ENCODE results near the gene FBXO3. TPM values are rescaled to one million over a fixed set of nuclear protein-coding genes. Genes with fewer than 3 reads are reported as not detected.

Gene FBXO3
- total and polyA plus RNA-seq, 2 of the 8 experiments (the other 6 are each of a cell fraction or from before 2014, with no cell fraction given): 15.9 to 25.7 TPM

DNA sequence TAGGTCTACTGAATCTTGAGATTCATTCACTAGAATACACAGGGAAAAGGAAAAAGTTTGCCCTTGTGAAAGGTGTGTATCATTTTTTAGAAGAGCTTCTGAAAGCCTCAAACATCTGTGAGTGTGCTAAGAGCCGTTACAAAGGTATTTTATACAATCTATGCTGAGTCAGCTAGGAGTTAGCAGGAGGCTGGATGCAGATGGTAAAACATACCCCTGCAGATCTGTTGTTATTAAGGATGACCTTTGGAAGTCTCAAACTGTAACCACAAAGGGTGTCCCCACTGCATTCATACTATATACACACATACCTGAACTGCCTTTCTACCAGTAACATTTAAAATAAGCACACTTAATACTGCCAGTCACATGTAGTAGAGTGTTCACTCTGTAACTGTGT is 65.3 kb downstream of the FBXO3 start:
- Histone ChIP-seq H3K4ac (replicated peaks; ENCODE audit: insufficient read length, low read depth, low read length) (no peak overlapping the region), H3K4me1 (replicated peaks in 1 of 4; ENCODE audit: control insufficient read depth in 3 of 4, insufficient read depth in 4 of 4, low read length in 3 of 4) (peaks cover 0 to 3% (median 0%) of the 10 kb centered on the region in 4 experiments; a peak in 2 of 7 replicates), H3K4me3 (ENCODE audit: extremely low read depth in 1 of 4, insufficient read depth in 2 of 4, low read depth in 3 of 4, low read length in 4 of 4) (no peak overlapping the region), H3K27me3 (replicated peaks in 1 of 4; ENCODE audit: control insufficient read depth in 3 of 4, extremely low read depth in 1 of 4, insufficient read depth in 3 of 4, low read length in 3 of 4) (no peaks in the 10 kb centered on the region), H4K91ac (replicated peaks; ENCODE audit: insufficient read length, low read length) (no peak overlapping the region), H2BK5ac (ENCODE audit: low read depth, low read length) (no peak overlapping the region), H2AFZ (ENCODE audit: low read length) (no peak overlapping the region), H3K27ac (ENCODE audit: low read depth, low read length) (no peak overlapping the region), H4K20me1 (replicated peaks in 1 of 2; ENCODE audit: control insufficient read depth in 1 of 2, insufficient read depth in 2 of 2, low read length in 2 of 2) (peaks cover 0 to 2% of the 10 kb centered on the region in 2 experiments), H3K9me3 (ENCODE audit: insufficient read depth in 2 of 2, low read depth in 1 of 2, low read length in 1 of 2) (no peaks in the 10 kb centered on the region), H3K79me1 (ENCODE audit: low read depth, low read length) (no peaks in the 10 kb centered on the region), H3K56ac (replicated peaks; ENCODE audit: insufficient read length, low read depth, low read length) (no peak overlapping the region), H2BK12ac (ENCODE audit: low read depth, low read length) (no peak overlapping the region), H2BK20ac (ENCODE audit: low read length) (no peak overlapping the region), H3K79me2 (ENCODE audit: control insufficient read depth in 1 of 2, insufficient read depth in 2 of 2, low read length in 2 of 2) (no peaks in the 10 kb centered on the region), H3K36me3 (ENCODE audit: control insufficient read depth in 2 of 4, insufficient read depth in 4 of 4, low read length in 3 of 4) (peaks cover 6 to 21% (median 14%) of the 10 kb centered on the region in 4 experiments; a peak in 6 of 8 replicates), H4K8ac (ENCODE audit: extremely low read depth, insufficient read depth, low read length) (no peak overlapping the region), H3K18ac (ENCODE audit: extremely low read depth, low read length) (no peak overlapping the region), H3K4me2 (ENCODE audit: insufficient read depth in 1 of 2, low read depth in 2 of 2, low read length in 2 of 2) (no peak overlapping the region), H2BK120ac (replicated peaks; ENCODE audit: low read depth, low read length) (no peak overlapping the region), H2BK15ac (ENCODE audit: low read length) (no peak overlapping the region), H3K23me2 (ENCODE audit: low read depth, low read length) (no peaks in the 10 kb centered on the region), H3K14ac (ENCODE audit: insufficient read length) (no peak overlapping the region), H4K5ac (ENCODE audit: insufficient read length, low read depth, low read length) (no peak overlapping the region), H2AK5ac (ENCODE audit: low read depth, low read length) (no peak overlapping the region), H3K23ac (ENCODE audit: insufficient read length) (no peak overlapping the region), H3K9ac (replicated peaks in 1 of 4; ENCODE audit: extremely low read depth in 1 of 4, low read depth in 3 of 4, low read length in 3 of 4) (no peak overlapping the region)
- POLR2A ChIA-PET (ENCODE audit: partially characterized antibody): interaction anchor here (0.7 to 2.3 kb wide), 2 partner anchors 8 to 226 kb away, joined by 3 to 4 read pairs; no protein-coding TSS in a partner anchor
- 79% methylated on average over 1 of the region's 1 CpG; no CpG with 5 or more reads in 1 of the 2 experiments for WGBS, 2 experiments (ENCODE audit: extremely low coverage in 1 of 2, insufficient coverage in 1 of 2, insufficient read length in 1 of 2, insufficient replicate concordance in 2 of 2, low coverage in 1 of 2, low lambda C conversion rate in 2 of 2, missing lambda C conversion rate in 1 of 2)
- CTCF ChIA-PET (ENCODE audit: partially characterized antibody): interaction anchor here (0.9 to 1.5 kb wide), 2 partner anchors 121 to 303 kb away, joined by 3 to 5 read pairs; no protein-coding TSS in a partner anchor
- TF ChIP-seq POU5F1 (IDR thresholded peaks at IDR 0.05; ENCODE audit: low read depth, low read length) (no peak), CBX8 (IDR thresholded peaks at IDR 0.05; ENCODE audit: borderline replicate concordance, low read depth, low read length) (no peak), KDM1A (IDR thresholded peaks at IDR 0.05; ENCODE audit: borderline replicate concordance, low read length) (no peak), HDAC2 (IDR thresholded peaks at IDR 0.05; ENCODE audit: borderline replicate concordance in 1 of 2, low read depth in 2 of 2, low read length in 2 of 2) (no peak), BCL11A (IDR thresholded peaks at IDR 0.05; ENCODE audit: low read depth in 2 of 2, low read length in 2 of 2) (no peak), EZH2 (IDR thresholded peaks at IDR 0.05; ENCODE audit: low read depth, low read length, severe bottlenecking) (no peak), POLR2A (IDR thresholded peaks at IDR 0.05; ENCODE audit: control extremely low read depth in 1 of 2, low read depth in 2 of 2, low read length in 2 of 2) (no peak)
- TF ChIP-seq, protein P1, sequence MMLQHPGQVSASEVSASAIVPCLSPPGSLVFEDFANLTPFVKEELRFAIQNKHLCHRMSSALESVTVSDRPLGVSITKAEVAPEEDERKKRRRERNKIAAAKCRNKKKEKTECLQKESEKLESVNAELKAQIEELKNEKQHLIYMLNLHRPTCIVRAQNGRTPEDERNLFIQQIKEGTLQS (IDR thresholded peaks at IDR 0.05; ENCODE audit: insufficient read depth, low read depth, low read length): no peak
- no peak for FAIRE-seq
- no peak for DNase-seq (ENCODE audit: low read depth in 1 of 2, low spot score in 2 of 2)

All from H1 (cell line).